ENCODE data around the gene PAPOLB. TPM values are rescaled to one million over a fixed set of nuclear protein-coding genes. Genes with fewer than 3 reads are reported as not detected.
A peak's percentile ranks its signal among the peaks of the same experiment; 100 is the strongest.

PAPOLB gene
- total RNA-seq, 1 experiment from 2014 or later = 0.03 TPM

- DNase-seq (ENCODE audit: low read depth, low spot score) = no peak
- in situ Hi-C loops (cut with HindIII; ENCODE audit: low pct_unique_long_range_greater_than_20kb, low sequenced_read_pairs) = no loop called here
Observed at GRCh38 chr7:4835398-4836205, 26.2 kb downstream of the PAPOLB start.

GRCh38 chr7:4834601-4835397, 27.0 kb downstream of the PAPOLB start:
- no peak for DNase-seq (ENCODE audit: low read depth, low spot score)
- in situ Hi-C loops (cut with HindIII; ENCODE audit: low pct_unique_long_range_greater_than_20kb, low sequenced_read_pairs) = no loop called here

GRCh38 chr7:4833691-4834600, 27.9 kb downstream of the PAPOLB start:
- in situ Hi-C loops (cut with HindIII; ENCODE audit: low pct_unique_long_range_greater_than_20kb, low sequenced_read_pairs) = no loop called here
- no peak for DNase-seq (ENCODE audit: low read depth, low spot score)

GRCh38 chr7:4833176-4833575, 28.7 kb downstream of the PAPOLB start:
- in situ Hi-C loops (cut with HindIII; ENCODE audit: low pct_unique_long_range_greater_than_20kb, low sequenced_read_pairs) = no loop called here
- no peak for DNase-seq (ENCODE audit: low read depth, low spot score)

- in situ Hi-C loops (cut with HindIII; ENCODE audit: low pct_unique_long_range_greater_than_20kb, low sequenced_read_pairs) = no loop called here
- no peak for DNase-seq (ENCODE audit: low read depth, low spot score)
Observed at GRCh38 chr7:4832711-4833110, 29.1 kb downstream of the PAPOLB start.

GRCh38 chr7:4831723-4832495, 29.9 kb downstream of the PAPOLB start:
- in situ Hi-C loops (cut with HindIII; ENCODE audit: low pct_unique_long_range_greater_than_20kb, low sequenced_read_pairs) = no loop called here
- DNase-seq (ENCODE audit: low read depth, low spot score) = peak; percentile 64

- in situ Hi-C loops (cut with HindIII; ENCODE audit: low pct_unique_long_range_greater_than_20kb, low sequenced_read_pairs) = no loop called here
- peak; percentile 85 for DNase-seq (ENCODE audit: low read depth, low spot score)
Observed at GRCh38 chr7:4830176-4830575, 31.7 kb downstream of the PAPOLB start.

GRCh38 chr7:4828720-4829383, 33.0 kb downstream of the PAPOLB start:
- DNase-seq (ENCODE audit: low read depth, low spot score) = no peak
- in situ Hi-C loops (cut with HindIII; ENCODE audit: low pct_unique_long_range_greater_than_20kb, low sequenced_read_pairs) = no loop called here

- in situ Hi-C loops (cut with HindIII; ENCODE audit: low pct_unique_long_range_greater_than_20kb, low sequenced_read_pairs) = no loop called here
- no peak for DNase-seq (ENCODE audit: low read depth, low spot score)
Observed at GRCh38 chr7:4825081-4825480, 36.7 kb downstream of the PAPOLB start.

- DNase-seq (ENCODE audit: low read depth, low spot score) = no peak
- in situ Hi-C loops (cut with HindIII; ENCODE audit: low pct_unique_long_range_greater_than_20kb, low sequenced_read_pairs) = no loop called here
Observed at GRCh38 chr7:4824120-4824775, 37.6 kb downstream of the PAPOLB start.

- in situ Hi-C loops (cut with HindIII; ENCODE audit: low pct_unique_long_range_greater_than_20kb, low sequenced_read_pairs) = no loop called here
- no peak for DNase-seq (ENCODE audit: low read depth, low spot score)
Observed at GRCh38 chr7:4823441-4824119, 38.2 kb downstream of the PAPOLB start.

GRCh38 chr7:4822677-4823076, 39.2 kb downstream of the PAPOLB start:
- in situ Hi-C loops (cut with HindIII; ENCODE audit: low pct_unique_long_range_greater_than_20kb, low sequenced_read_pairs) = no loop called here
- no peak for DNase-seq (ENCODE audit: low read depth, low spot score)

GRCh38 chr7:4820967-4821471, 40.8 kb downstream of the PAPOLB start:
- in situ Hi-C loops (cut with HindIII; ENCODE audit: low pct_unique_long_range_greater_than_20kb, low sequenced_read_pairs) = no loop called here
- no peak for DNase-seq (ENCODE audit: low read depth, low spot score)

GRCh38 chr7:4820405-4820966, 41.3 kb downstream of the PAPOLB start:
- in situ Hi-C loops (cut with HindIII; ENCODE audit: low pct_unique_long_range_greater_than_20kb, low sequenced_read_pairs) = no loop called here
- no peak for DNase-seq (ENCODE audit: low read depth, low spot score)

Data from SK-MEL-5 (cell line).